A204.1 (cell line): ENCODE data around the gene ADIPOQ.
"Not testable (repeated sequence)": the region's sequence is repeated elsewhere in the genome, so short reads cannot be mapped to it uniquely, and the experiment has no call there.

ENCODE experiments used
- FAIRE-seq: peaks from 2 replicates; lab custom pipeline; 2012; peaks lifted over from hg19 to GRCh38; lab: Jason Lieb, UNC

ADIPOQ gene

GRCh38 chr3:186907075-186907474, 64.6 kb downstream of the ADIPOQ start:
- not testable (repeated sequence) for FAIRE-seq
